ENCODE measurements around the gene P2RY2.

DNA sequence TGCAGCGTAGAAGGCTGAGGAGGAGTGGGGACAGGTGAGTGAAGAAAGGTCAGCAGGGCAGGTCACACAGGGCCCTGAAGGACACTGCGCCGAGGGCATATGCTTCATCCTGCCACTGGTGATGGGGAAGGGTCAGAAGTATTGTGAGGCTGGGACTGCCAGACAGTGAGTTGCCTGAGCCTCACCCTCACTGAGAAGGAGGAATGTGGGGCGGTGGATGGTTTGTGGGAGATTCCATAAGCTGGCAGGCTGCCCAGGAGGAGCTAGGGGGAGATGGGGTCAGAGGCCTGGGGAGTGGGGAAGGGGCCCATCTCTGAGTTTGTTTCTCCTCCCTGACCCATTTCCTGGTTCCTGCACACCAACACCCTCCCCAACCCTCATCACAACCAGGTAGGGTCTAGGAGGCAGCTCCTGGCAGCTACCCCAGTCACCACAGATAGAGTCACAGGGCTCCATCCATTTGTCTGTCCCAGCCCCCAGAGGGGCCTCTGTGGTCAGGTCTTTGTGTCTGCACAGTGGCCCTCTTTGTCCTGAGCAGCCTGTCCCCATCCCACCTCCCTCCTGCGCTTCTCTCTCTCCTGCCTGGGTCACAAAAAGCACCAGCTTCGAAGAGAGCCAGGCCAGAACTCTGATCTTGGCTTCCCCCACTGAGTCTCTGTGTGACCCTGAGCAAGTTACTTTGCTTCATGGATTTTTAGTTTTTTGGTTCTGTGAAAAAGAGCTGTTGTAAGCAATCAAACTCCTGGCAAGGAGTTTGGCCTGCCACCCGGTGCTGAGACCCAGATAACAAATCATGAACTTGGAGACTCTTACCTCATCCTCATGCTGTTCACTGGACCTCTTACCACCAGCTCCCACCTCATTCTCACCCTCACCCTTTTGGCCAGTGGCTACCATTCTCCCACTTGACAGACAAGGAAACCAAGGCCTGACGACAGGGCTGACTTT, 4.6 kb upstream of the P2RY2 start:
- TF ChIP-seq, protein P1, sequence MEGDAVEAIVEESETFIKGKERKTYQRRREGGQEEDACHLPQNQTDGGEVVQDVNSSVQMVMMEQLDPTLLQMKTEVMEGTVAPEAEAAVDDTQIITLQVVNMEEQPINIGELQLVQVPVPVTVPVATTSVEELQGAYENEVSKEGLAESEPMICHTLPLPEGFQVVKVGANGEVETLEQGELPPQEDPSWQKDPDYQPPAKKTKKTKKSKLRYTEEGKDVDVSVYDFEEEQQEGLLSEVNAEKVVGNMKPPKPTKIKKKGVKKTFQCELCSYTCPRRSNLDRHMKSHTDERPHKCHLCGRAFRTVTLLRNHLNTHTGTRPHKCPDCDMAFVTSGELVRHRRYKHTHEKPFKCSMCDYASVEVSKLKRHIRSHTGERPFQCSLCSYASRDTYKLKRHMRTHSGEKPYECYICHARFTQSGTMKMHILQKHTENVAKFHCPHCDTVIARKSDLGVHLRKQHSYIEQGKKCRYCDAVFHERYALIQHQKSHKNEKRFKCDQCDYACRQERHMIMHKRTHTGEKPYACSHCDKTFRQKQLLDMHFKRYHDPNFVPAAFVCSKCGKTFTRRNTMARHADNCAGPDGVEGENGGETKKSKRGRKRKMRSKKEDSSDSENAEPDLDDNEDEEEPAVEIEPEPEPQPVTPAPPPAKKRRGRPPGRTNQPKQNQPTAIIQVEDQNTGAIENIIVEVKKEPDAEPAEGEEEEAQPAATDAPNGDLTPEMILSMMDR (conservative IDR thresholded peaks at IDR 0.05) = no peak
- no peak for TF ChIP-seq EZH2 (IDR thresholded peaks at IDR 0.05; ENCODE audit: low read depth)

Measured in PC-9 (cell line).